ENCODE measurements around the gene DPF3. TPM values are rescaled to one million over a fixed set of nuclear protein-coding genes. Genes with fewer than 3 reads are reported as not detected.

The DPF3 gene
- total RNA-seq, 1 experiment from 2014 or later = not detected

- no TSS peak for BruUV-seq (replicated peaks)
- DNase-seq (ENCODE audit: low read depth, low spot score) (no peak), ATAC-seq (no peak)
- ChIA-PET CTCF (no interaction called here), POLR2A (no interaction called here)
- H3K9me3 ChIP-seq (ENCODE audit: control insufficient read depth, insufficient read depth, low read depth, low read length) = no peaks in the 10 kb centered on the region
- no peak overlapping the region for H3K4me3 ChIP-seq (ENCODE audit: low read depth in 2 of 2, low read length in 2 of 2)
- intact Hi-C loops (cut with micrococcal nuclease; ENCODE audit: unreplicated experiment) = no loop called here
- TF ChIP-seq CTCF (IDR thresholded peaks at IDR 0.05) = no peak
- TF ChIP-seq REST (IDR thresholded peaks at IDR 0.05; ENCODE audit: insufficient read depth in 1 of 2, low read depth in 2 of 2, low read length in 1 of 2) = no peak
- TF ChIP-seq TCF7L2 (IDR thresholded peaks at IDR 0.05; ENCODE audit: low read depth, low read length) = no peak
- no peak for TF ChIP-seq SIN3A (IDR thresholded peaks at IDR 0.05; ENCODE audit: borderline replicate concordance, insufficient read depth, low read depth, low read length)
- TF ChIP-seq POLR2AphosphoS5 (IDR thresholded peaks at IDR 0.05; ENCODE audit: low read depth, low read length) = no peak
- in situ Hi-C loops (cut with HindIII; ENCODE audit: low pct_unique_long_range_greater_than_20kb, low sequenced_read_pairs) = no loop called here
- no peak overlapping the region for H3K27ac ChIP-seq (ENCODE audit: low read length)
- H3K27me3 ChIP-seq (ENCODE audit: control insufficient read depth, insufficient read depth, low read length) = peaks cover 2% of the 10 kb centered on the region; the same call in 1 of the 2 replicates
- H3K4me1 ChIP-seq (ENCODE audit: control insufficient read depth, insufficient read depth, low read length) = no peaks in the 10 kb centered on the region
- H3K36me3 ChIP-seq (ENCODE audit: control insufficient read depth, insufficient read depth, low read length) = no peaks in the 10 kb centered on the region
These were observed 302.5 kb downstream of the DPF3 start for GRCh38 chr14:72591391-72591790.

GRCh38 chr14:72590577-72590976 is 303.3 kb downstream of the DPF3 start:
- intact Hi-C loops (cut with micrococcal nuclease; ENCODE audit: unreplicated experiment) (no loop called here), in situ Hi-C loops (cut with HindIII; ENCODE audit: low pct_unique_long_range_greater_than_20kb, low sequenced_read_pairs) (no loop called here)
- no peak for TF ChIP-seq POLR2AphosphoS5 (IDR thresholded peaks at IDR 0.05; ENCODE audit: low read depth, low read length)
- TF ChIP-seq SIN3A (IDR thresholded peaks at IDR 0.05; ENCODE audit: borderline replicate concordance, insufficient read depth, low read depth, low read length) = no peak
- no peak for TF ChIP-seq CTCF (IDR thresholded peaks at IDR 0.05)
- TF ChIP-seq REST (IDR thresholded peaks at IDR 0.05; ENCODE audit: insufficient read depth in 1 of 2, low read depth in 2 of 2, low read length in 1 of 2) = no peak
- TF ChIP-seq TCF7L2 (IDR thresholded peaks at IDR 0.05; ENCODE audit: low read depth, low read length) = no peak
- ChIA-PET POLR2A (no interaction called here), CTCF (no interaction called here)
- H3K27me3 ChIP-seq (ENCODE audit: control insufficient read depth, insufficient read depth, low read length) = 0 out of 2 replicates have a peak, but pooled peaks cover 2% of the 10 kb centered on the region
- BruUV-seq (replicated peaks) = no TSS peak
- H3K9me3 ChIP-seq (ENCODE audit: control insufficient read depth, insufficient read depth, low read depth, low read length) = no peaks in the 10 kb centered on the region
- H3K4me3 ChIP-seq (ENCODE audit: low read depth in 2 of 2, low read length in 2 of 2) = no peak overlapping the region
- H3K4me1 ChIP-seq (ENCODE audit: control insufficient read depth, insufficient read depth, low read length) = no peaks in the 10 kb centered on the region
- ATAC-seq = no peak
- H3K36me3 ChIP-seq (ENCODE audit: control insufficient read depth, insufficient read depth, low read length) = no peaks in the 10 kb centered on the region
- H3K27ac ChIP-seq (ENCODE audit: low read length) = no peak overlapping the region
- DNase-seq (ENCODE audit: low read depth, low spot score) = no peak
